HepG2 (cell line): ENCODE data around the gene IQCH. TPM values are rescaled to one million over a fixed set of nuclear protein-coding genes. Genes with fewer than 3 reads are reported as not detected.

Experiments
- CBFB ChIP-seq: sonication (generic); formaldehyde crosslinking; IDR thresholded peaks from 2 replicates; pipeline ENCODE4 v1.4.0; 2020; ENCODE audit warnings: missing genetic modification reagents
- EED ChIP-seq: sonication (generic); formaldehyde crosslinking; IDR thresholded peaks from 2 replicates; pipeline ENCODE4 v1.5.0; 2020; ENCODE audit warnings: mild to moderate bottlenecking, missing genetic modification reagents
- FOSL2 ChIP-seq: sonication (generic); formaldehyde crosslinking; IDR thresholded peaks from 2 replicates; pipeline ENCODE4 v1.4.0; 2020; ENCODE audit warnings: missing genetic modification reagents
- FOXM1 ChIP-seq: sonication (generic); formaldehyde crosslinking; IDR thresholded peaks from 2 replicates; pipeline ENCODE4 v1.5.0; 2020; ENCODE audit warnings: missing genetic modification reagents
- GABPB1 ChIP-seq: IDR thresholded peaks from 2 replicates; pipeline ENCODE4 v1.6.1; 2016; ENCODE audit warnings: mild to moderate bottlenecking, missing genetic modification reagents, moderate library complexity, missing compliant biosample characterization
- HDAC6 ChIP-seq: fragments of 200-600 bp; sonication (generic); IDR thresholded peaks from 2 replicates; pipeline ENCODE4 v1.7.0; 2017; ENCODE audit warnings: mild to moderate bottlenecking, antibody characterized with exemption, low read length, low read depth
- MIER3 ChIP-seq: IDR thresholded peaks from 2 replicates; pipeline ENCODE4 v1.6.1; 2016; ENCODE audit warnings: missing compliant biosample characterization, borderline replicate concordance
- MXD4 ChIP-seq: IDR thresholded peaks from 2 replicates; pipeline ENCODE4 v1.6.1; 2016; ENCODE audit warnings: mild to moderate bottlenecking, missing biosample characterization, missing genetic modification reagents
- MZF1 ChIP-seq: sonication (generic); formaldehyde crosslinking; IDR thresholded peaks from 2 replicates; pipeline ENCODE4 v1.8.1; 2023; ENCODE audit warnings: mild to moderate bottlenecking, missing genetic modification reagents, borderline replicate concordance
- ZEB1 ChIP-seq: IDR thresholded peaks from 2 replicates; pipeline ENCODE4 v1.6.1; 2012; ENCODE audit warnings: mild to moderate bottlenecking, low read depth, inconsistent platforms; ENCODE audit not compliant: insufficient replicate concordance
- ZKSCAN8 ChIP-seq: IDR thresholded peaks from 2 replicates; pipeline ENCODE4 v1.6.1; 2016; ENCODE audit warnings: borderline replicate concordance, missing genetic modification reagents, missing compliant biosample characterization
- ZNF616 ChIP-seq: sonication (generic); formaldehyde crosslinking; IDR thresholded peaks from 2 replicates; pipeline ENCODE4 v1.5.0; 2020; ENCODE audit warnings: low read depth, mild to moderate bottlenecking, missing genetic modification reagents
- ZNF75D ChIP-seq: sonication (generic); formaldehyde crosslinking; IDR thresholded peaks from 2 replicates; pipeline ENCODE4 v1.8.1; 2023; ENCODE audit warnings: missing genetic modification reagents, mild to moderate bottlenecking, borderline replicate concordance
- ZNF83 ChIP-seq: sonication (generic); formaldehyde crosslinking; IDR thresholded peaks from 2 replicates; pipeline ENCODE4 v1.4.0; 2020; ENCODE audit warnings: missing genetic modification reagents, mild to moderate bottlenecking, borderline replicate concordance
- ZNF850 ChIP-seq: sonication (generic); formaldehyde crosslinking; conservative IDR thresholded peaks from 2 replicates; pipeline ENCODE4 v1.9.0; 2021; ENCODE audit warnings: mild to moderate bottlenecking, missing genetic modification reagents
- polyA plus RNA-seq, 8 experiments: library from polyadenylated mRNA; depleted of rRNA in 3 of 8; stranded (reverse) in 7 of 8; unstranded in 1 of 8; fragments of >200 nt; fragmentation: Illumina TruSeq in 4 of 8; extraction: Trizol in 4 of 8; gene quantifications; 2 replicates each; pipeline versions ENCODE4 v1.2.1 to v1.2.3, GENCODE V29; 2011 to 2016; ENCODE audit warnings: low read depth in 4 of 8, missing spikeins in 1 of 8, mixed read lengths in 1 of 8; ENCODE audit not compliant: insufficient read depth in 1 of 8
- total RNA-seq, 5 experiments: library from RNA; depleted of rRNA; stranded (reverse); fragments of >200 nt; fragmentation: Illumina TruSeq; extraction: Trizol; gene quantifications; 2 replicates each; pipeline ENCODE4 v1.2.3, GENCODE V29; 2016; ENCODE audit warnings: low read depth in 1 of 5
- TF ChIP-seq, protein P1 (sequence below): sonication (generic); formaldehyde crosslinking; IDR thresholded peaks from one replicate; pipeline ENCODE4 v1.5.1; 2020; ENCODE audit warnings: mild to moderate bottlenecking, missing genetic modification reagents; ENCODE audit errors: not compliant biosample characterization
- TF ChIP-seq, protein P2 (sequence below): IDR thresholded peaks from 2 replicates; pipeline ENCODE4 v1.6.1; 2012; ENCODE audit warnings: low read length, improper control_type of control experiment

IQCH gene
- total and polyA plus RNA-seq, 2 of the 13 experiments (the other 11 are each of a cell fraction or from before 2014, with no cell fraction given), result 0.16 to 0.55 TPM

DNA sequence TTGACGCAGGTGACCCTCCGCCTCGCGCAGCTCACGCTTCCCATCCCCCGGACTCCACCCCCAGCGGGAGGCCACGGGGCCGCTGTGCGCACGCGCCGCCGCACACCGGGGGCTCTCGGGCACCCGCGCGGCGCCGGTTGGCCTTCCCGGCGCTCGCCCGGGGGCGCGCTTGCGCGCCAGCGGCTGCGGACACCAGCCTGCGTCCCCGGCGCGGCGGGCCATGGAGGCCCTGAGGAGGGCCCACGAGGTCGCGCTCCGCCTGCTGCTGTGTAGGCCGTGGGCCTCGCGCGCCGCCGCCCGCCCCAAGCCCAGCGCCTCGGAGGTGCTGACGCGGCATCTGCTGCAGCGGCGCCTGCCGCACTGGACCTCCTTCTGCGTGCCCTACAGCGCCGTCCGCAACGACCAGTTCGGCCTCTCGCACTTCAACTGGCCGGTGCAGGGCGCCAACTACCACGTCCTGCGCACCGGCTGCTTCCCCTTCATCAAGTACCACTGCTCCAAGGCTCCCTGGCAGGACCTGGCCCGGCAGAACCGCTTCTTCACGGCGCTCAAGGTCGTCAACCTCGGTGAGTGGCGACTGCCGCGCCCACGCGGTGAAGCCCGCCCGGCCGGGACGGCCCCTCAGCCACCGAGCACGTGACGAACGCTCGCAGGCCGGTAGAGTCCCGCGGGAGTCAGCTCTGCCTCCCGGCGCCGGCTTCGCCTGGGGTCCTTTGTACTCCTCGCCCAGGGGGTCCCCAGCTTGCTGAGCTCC, 266.6 kb downstream of the IQCH start, which contains the start of gene C15orf61 (continued):
- TF ChIP-seq FOXM1 (CRISPR knock-in tag), result no peak
- no peak; the same call in 1 of the 2 replicates for TF ChIP-seq EED (CRISPR knock-in tag)
- no peak for TF ChIP-seq HDAC6
- TF ChIP-seq MZF1 (CRISPR knock-in tag), result no peak
- TF ChIP-seq, protein P1, sequence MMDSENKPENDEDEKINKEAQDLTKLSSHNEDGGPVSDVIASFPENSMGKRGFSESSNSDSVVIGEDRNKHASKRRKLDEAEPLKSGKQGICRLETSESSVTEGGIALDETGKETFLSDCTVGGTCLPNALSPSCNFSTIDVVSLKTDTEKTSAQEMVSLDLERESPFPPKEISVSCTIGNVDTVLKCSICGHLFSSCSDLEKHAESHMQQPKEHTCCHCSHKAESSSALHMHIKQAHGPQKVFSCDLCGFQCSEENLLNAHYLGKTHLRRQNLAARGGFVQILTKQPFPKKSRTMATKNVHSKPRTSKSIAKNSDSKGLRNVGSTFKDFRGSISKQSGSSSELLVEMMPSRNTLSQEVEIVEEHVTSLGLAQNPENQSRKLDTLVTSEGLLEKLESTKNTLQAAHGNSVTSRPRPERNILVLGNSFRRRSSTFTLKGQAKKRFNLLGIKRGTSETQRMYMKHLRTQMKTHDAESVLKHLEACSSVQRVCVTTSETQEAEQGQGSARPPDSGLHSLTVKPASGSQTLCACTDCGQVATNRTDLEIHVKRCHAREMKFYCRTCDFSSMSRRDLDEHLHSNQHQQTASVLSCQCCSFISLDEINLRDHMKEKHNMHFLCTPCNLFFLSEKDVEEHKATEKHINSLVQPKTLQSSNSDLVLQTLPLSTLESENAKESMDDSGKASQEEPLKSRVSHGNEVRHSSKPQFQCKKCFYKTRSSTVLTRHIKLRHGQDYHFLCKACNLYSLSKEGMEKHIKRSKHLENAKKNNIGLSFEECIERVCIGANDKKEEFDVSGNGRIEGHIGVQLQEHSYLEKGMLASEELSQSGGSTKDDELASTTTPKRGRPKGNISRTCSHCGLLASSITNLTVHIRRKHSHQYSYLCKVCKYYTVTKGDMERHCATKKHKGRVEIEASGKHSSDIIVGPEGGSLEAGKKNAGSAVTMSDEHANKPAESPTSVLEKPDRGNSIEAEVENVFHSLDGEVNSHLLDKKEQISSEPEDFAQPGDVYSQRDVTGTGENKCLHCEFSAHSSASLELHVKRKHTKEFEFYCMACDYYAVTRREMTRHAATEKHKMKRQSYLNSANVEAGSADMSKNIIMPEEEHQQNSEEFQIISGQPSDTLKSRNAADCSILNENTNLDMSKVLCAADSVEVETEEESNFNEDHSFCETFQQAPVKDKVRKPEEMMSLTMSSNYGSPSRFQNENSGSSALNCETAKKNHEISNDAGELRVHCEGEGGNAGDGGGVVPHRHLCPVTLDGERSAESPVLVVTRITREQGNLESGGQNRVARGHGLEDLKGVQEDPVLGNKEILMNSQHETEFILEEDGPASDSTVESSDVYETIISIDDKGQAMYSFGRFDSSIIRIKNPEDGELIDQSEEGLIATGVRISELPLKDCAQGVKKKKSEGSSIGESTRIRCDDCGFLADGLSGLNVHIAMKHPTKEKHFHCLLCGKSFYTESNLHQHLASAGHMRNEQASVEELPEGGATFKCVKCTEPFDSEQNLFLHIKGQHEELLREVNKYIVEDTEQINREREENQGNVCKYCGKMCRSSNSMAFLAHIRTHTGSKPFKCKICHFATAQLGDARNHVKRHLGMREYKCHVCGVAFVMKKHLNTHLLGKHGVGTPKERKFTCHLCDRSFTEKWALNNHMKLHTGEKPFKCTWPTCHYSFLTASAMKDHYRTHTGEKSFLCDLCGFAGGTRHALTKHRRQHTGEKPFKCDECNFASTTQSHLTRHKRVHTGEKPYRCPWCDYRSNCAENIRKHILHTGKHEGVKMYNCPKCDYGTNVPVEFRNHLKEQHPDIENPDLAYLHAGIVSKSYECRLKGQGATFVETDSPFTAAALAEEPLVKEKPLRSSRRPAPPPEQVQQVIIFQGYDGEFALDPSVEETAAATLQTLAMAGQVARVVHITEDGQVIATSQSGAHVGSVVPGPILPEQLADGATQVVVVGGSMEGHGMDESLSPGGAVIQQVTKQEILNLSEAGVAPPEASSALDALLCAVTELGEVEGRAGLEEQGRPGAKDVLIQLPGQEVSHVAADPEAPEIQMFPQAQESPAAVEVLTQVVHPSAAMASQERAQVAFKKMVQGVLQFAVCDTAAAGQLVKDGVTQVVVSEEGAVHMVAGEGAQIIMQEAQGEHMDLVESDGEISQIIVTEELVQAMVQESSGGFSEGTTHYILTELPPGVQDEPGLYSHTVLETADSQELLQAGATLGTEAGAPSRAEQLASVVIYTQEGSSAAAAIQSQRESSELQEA (CRISPR knock-in tag), result peak; percentile 68
- peak; percentile 52; the same call in 1 of the 2 replicates for TF ChIP-seq CBFB (CRISPR knock-in tag)
- peak; percentile 80 for TF ChIP-seq GABPB1
- peak; percentile 94 for TF ChIP-seq ZNF83 (CRISPR knock-in tag)
- TF ChIP-seq MXD4 (CRISPR knock-in tag), result peak; percentile 74; the same call in 1 of the 2 replicates
- peak; percentile 33; the same call in 1 of the 2 replicates for TF ChIP-seq ZKSCAN8
- TF ChIP-seq ZNF850 (CRISPR knock-in tag), result no peak
- TF ChIP-seq FOSL2 (CRISPR knock-in tag), result no peak; the same call in 1 of the 2 replicates
- TF ChIP-seq, protein P2, sequence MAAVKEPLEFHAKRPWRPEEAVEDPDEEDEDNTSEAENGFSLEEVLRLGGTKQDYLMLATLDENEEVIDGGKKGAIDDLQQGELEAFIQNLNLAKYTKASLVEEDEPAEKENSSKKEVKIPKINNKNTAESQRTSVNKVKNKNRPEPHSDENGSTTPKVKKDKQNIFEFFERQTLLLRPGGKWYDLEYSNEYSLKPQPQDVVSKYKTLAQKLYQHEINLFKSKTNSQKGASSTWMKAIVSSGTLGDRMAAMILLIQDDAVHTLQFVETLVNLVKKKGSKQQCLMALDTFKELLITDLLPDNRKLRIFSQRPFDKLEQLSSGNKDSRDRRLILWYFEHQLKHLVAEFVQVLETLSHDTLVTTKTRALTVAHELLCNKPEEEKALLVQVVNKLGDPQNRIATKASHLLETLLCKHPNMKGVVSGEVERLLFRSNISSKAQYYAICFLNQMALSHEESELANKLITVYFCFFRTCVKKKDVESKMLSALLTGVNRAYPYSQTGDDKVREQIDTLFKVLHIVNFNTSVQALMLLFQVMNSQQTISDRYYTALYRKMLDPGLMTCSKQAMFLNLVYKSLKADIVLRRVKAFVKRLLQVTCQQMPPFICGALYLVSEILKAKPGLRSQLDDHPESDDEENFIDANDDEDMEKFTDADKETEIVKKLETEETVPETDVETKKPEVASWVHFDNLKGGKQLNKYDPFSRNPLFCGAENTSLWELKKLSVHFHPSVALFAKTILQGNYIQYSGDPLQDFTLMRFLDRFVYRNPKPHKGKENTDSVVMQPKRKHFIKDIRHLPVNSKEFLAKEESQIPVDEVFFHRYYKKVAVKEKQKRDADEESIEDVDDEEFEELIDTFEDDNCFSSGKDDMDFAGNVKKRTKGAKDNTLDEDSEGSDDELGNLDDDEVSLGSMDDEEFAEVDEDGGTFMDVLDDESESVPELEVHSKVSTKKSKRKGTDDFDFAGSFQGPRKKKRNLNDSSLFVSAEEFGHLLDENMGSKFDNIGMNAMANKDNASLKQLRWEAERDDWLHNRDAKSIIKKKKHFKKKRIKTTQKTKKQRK, result no peak
- TF ChIP-seq ZEB1, result no peak
- TF ChIP-seq MIER3, result no peak; the same call in 1 of the 2 replicates
- TF ChIP-seq ZNF616 (CRISPR knock-in tag), result peak; percentile 75; the same call in 1 of the 2 replicates
- no peak for TF ChIP-seq ZNF75D
